K562 (cell line): Measurements from ENCODE around the gene TMEM184B. TPM values are rescaled to one million over a fixed set of nuclear protein-coding genes. Genes with fewer than 3 reads are reported as not detected.

ENCODE experiments used
- C11orf30 ChIP-seq: fragments of 450-650 bp; IDR thresholded peaks from 2 replicates; pipeline ENCODE4 v1.6.1; 2016; ENCODE audit warnings: low read depth, mild to moderate bottlenecking
- CXXC5 ChIP-seq: fragments of 250-450 bp; sonication (Bioruptor Pico); IDR thresholded peaks from 2 replicates; pipeline ENCODE4 v1.8.0; 2022; ENCODE audit warnings: inconsistent platforms, mild to moderate bottlenecking, moderate library complexity
- FOXK1 ChIP-seq: sonication (generic); formaldehyde crosslinking; IDR thresholded peaks from 2 replicates; pipeline ENCODE4 v1.8.0; 2022; ENCODE audit warnings: missing genetic modification reagents, mild to moderate bottlenecking, borderline replicate concordance
- FOXM1 ChIP-seq, 2 experiments: fragments of 450-650 bp in 1 of 2; sonication (generic) in 1 of 2; formaldehyde crosslinking in 1 of 2; IDR thresholded peaks; 2 replicates each; pipeline versions ENCODE4 v1.6.1 to v1.9.0; 2017 to 2022; ENCODE audit warnings: low read depth in 2 of 2, mild to moderate bottlenecking in 2 of 2, missing genetic modification reagents in 1 of 2, moderate library complexity in 1 of 2
- GABPA ChIP-seq: fragments of 200-800 bp; sonication (Bioruptor generic); conservative IDR thresholded peaks from 2 replicates; pipeline ENCODE4 v1.6.1; 2016; ENCODE audit warnings: low read depth, missing genetic modification characterization, missing compliant biosample characterization
- HDAC1 ChIP-seq, 2 experiments: fragments of 450-650 bp; IDR thresholded peaks; 2 replicates each; pipeline ENCODE4 v1.6.1; 2016 to 2017; ENCODE audit warnings: inconsistent platforms in 1 of 2, mild to moderate bottlenecking in 1 of 2, moderate library complexity in 1 of 2
- MCM7 ChIP-seq, 2 experiments: fragments of 450-650 bp; IDR thresholded peaks; 2 replicates each; pipeline ENCODE4 v1.6.1; 2016 to 2018
- MEIS2 ChIP-seq: fragments of 450-650 bp; IDR thresholded peaks from 2 replicates; pipeline ENCODE4 v1.6.1; 2014; ENCODE audit warnings: mild to moderate bottlenecking; ENCODE audit not compliant: partially characterized antibody
- NRF1 ChIP-seq, 2 experiments: fragments of 450-650 bp; IDR thresholded peaks in 1 of 2; conservative IDR thresholded peaks in 1 of 2; 2 replicates each; pipeline ENCODE4 v1.6.1; 2014; ENCODE audit warnings: mild to moderate bottlenecking in 2 of 2
- RAD51 ChIP-seq: fragments of 450-650 bp; IDR thresholded peaks from 2 replicates; pipeline ENCODE4 v1.7.1; 2016; ENCODE audit warnings: low read depth, mild to moderate bottlenecking, borderline replicate concordance
- TOE1 ChIP-seq, 2 experiments: fragments of 450-650 bp in 1 of 2; sonication (generic) in 1 of 2; formaldehyde crosslinking in 1 of 2; IDR thresholded peaks; 2 replicates each; pipeline versions ENCODE4 v1.7.1 to v1.8.0; 2016 to 2022; ENCODE audit warnings: borderline replicate concordance in 2 of 2, mild to moderate bottlenecking in 2 of 2, antibody characterized with exemption in 1 of 2, inconsistent platforms in 1 of 2, low read depth in 1 of 2, missing genetic modification reagents in 1 of 2, moderate library complexity in 1 of 2
- ZNF3 ChIP-seq: fragments of 250-450 bp; sonication (Bioruptor Pico); IDR thresholded peaks from 2 replicates; pipeline ENCODE4 v1.5.0; 2021; ENCODE audit warnings: mild to moderate bottlenecking, moderate library complexity
- polyA plus RNA-seq, 8 experiments: library from polyadenylated mRNA; depleted of rRNA in 4 of 8; stranded (reverse) in 5 of 8; unstranded in 3 of 8; fragments of >200 nt; fragmentation: Nextera tagmentation in 2 of 8; fragmentation: Illumina TruSeq in 1 of 8; extraction: Ambion mirVana in 2 of 8; extraction: Trizol in 1 of 8; gene quantifications; 2 replicates each; pipeline versions ENCODE4 v1.2.1 to v1.2.3, GENCODE V29; 2011 to 2014; ENCODE audit warnings: inconsistent platforms in 1 of 8, missing spikeins in 1 of 8
- total RNA-seq, 7 experiments: library from RNA; depleted of rRNA in 6 of 7; stranded (reverse); fragments of >200 nt in 6 of 7; fragmentation: Illumina TruSeq in 2 of 7; extraction: Trizol in 2 of 7; gene quantifications; 2 replicates each; pipeline versions ENCODE4 v1.2.1 to v1.2.3, GENCODE V29; 2011 to 2021; ENCODE audit warnings: low replicate concordance in 1 of 7
- TF ChIP-seq, protein P1 (sequence below): fragments of 450-650 bp; IDR thresholded peaks from 2 replicates; pipeline ENCODE4 v1.6.1; 2016; ENCODE audit warnings: borderline replicate concordance
- TF ChIP-seq, protein P2 (sequence below): sonication (generic); formaldehyde crosslinking; IDR thresholded peaks from 2 replicates; pipeline ENCODE4 v1.8.0; 2022; ENCODE audit warnings: mild to moderate bottlenecking, missing genetic modification reagents, borderline replicate concordance
- TF ChIP-seq, protein P3 (sequence below): IDR thresholded peaks from 2 replicates; pipeline ENCODE4 v1.6.1; 2011; ENCODE audit warnings: borderline replicate concordance, low read depth, mild to moderate bottlenecking, moderate library complexity, low read length; ENCODE audit not compliant: insufficient read depth, poor library complexity, severe bottlenecking
- TF ChIP-seq, protein P4 (sequence below), 2 experiments: IDR thresholded peaks; 2 replicates each; pipeline ENCODE4 v1.6.1; 2012; ENCODE audit warnings: improper control_type of control experiment in 2 of 2, low read depth in 2 of 2, low read length in 2 of 2, borderline replicate concordance in 1 of 2

Gene TMEM184B
- total and polyA plus RNA-seq, 9 of the 15 experiments (the other 6 are each of a cell fraction or from before 2014, with no cell fraction given), result 0.31 to 25.1 (median 6.2) TPM

DNA sequence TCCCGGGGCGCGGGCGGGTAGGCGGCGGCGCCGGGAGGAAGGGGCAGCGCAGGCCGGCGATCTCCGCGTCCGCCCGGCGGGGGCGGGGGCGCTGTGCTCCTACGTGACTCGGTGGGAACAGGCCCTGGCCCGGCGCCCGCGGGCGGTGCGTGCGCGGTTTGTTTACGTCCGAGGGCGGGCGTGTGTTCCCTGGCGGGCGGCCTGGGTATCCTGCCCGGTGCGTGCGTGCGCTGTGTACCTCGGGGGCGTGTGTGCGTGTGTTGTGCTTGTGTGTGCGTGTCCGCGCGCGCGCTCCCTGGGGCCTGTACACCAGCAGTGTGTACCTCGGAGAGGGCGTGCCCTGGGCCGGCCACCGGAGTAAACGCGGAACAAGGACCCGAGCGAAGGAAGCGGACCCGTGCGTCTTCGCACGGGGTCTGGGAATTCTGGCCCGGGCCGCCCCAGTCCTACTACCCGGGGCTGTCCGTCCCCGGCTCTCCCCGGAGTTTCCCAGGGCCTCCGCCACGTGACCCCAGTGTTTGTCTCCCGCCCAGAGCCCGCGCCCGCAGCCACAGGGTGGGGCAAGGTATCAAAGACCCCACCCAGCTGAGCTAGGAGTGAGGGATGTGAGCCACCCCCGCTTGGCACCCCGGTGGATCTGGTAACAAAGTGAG, 70.2 kb downstream of the TMEM184B start (continued):
- TF ChIP-seq FOXM1 (IDR thresholded peaks at IDR 0.05; ENCODE audit: low read depth) (no peak), FOXM1 (CRISPR knock-in tag; IDR thresholded peaks at IDR 0.05; ENCODE audit: low read depth) (peak; percentile 26; the same call in 1 of the 2 replicates), NRF1 (conservative IDR thresholded peaks at IDR 0.05 in 1 of 2, IDR thresholded peaks at IDR 0.05 in 1 of 2) (peak; percentile 58 to 66; a peak in 3 of 4 replicates), ZNF3 (CRISPR knock-in tag) (no peak), GABPA (peak; percentile 14; the same call in 1 of the 2 replicates), MCM7 (IDR thresholded peaks at IDR 0.05) (no peak), FOXK1 (CRISPR knock-in tag) (no peak), MEIS2 (no peak), RAD51 (peak; percentile 74), HDAC1 (IDR thresholded peaks at IDR 0.05) (peak in 1 of 2 experiments; percentile 89; a peak in 2 of 4 replicates), CXXC5 (CRISPR knock-in tag) (peak; percentile 78), TOE1 (IDR thresholded peaks at IDR 0.05; ENCODE audit: borderline replicate concordance) (0 out of 2 replicates have a peak, but pooled peaks have one; percentile 33), TOE1 (CRISPR knock-in tag; IDR thresholded peaks at IDR 0.05; ENCODE audit: borderline replicate concordance, low read depth) (no peak), C11orf30 (peak; percentile 8; the same call in 1 of the 2 replicates)
- TF ChIP-seq, protein P1, sequence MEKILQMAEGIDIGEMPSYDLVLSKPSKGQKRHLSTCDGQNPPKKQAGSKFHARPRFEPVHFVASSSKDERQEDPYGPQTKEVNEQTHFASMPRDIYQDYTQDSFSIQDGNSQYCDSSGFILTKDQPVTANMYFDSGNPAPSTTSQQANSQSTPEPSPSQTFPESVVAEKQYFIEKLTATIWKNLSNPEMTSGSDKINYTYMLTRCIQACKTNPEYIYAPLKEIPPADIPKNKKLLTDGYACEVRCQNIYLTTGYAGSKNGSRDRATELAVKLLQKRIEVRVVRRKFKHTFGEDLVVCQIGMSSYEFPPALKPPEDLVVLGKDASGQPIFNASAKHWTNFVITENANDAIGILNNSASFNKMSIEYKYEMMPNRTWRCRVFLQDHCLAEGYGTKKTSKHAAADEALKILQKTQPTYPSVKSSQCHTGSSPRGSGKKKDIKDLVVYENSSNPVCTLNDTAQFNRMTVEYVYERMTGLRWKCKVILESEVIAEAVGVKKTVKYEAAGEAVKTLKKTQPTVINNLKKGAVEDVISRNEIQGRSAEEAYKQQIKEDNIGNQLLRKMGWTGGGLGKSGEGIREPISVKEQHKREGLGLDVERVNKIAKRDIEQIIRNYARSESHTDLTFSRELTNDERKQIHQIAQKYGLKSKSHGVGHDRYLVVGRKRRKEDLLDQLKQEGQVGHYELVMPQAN, result peak; percentile 91
- TF ChIP-seq, protein P2, sequence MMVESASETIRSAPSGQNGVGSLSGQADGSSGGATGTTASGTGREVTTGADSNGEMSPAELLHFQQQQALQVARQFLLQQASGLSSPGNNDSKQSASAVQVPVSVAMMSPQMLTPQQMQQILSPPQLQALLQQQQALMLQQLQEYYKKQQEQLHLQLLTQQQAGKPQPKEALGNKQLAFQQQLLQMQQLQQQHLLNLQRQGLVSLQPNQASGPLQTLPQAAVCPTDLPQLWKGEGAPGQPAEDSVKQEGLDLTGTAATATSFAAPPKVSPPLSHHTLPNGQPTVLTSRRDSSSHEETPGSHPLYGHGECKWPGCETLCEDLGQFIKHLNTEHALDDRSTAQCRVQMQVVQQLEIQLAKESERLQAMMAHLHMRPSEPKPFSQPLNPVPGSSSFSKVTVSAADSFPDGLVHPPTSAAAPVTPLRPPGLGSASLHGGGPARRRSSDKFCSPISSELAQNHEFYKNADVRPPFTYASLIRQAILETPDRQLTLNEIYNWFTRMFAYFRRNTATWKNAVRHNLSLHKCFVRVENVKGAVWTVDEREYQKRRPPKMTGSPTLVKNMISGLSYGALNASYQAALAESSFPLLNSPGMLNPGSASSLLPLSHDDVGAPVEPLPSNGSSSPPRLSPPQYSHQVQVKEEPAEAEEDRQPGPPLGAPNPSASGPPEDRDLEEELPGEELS (CRISPR knock-in tag), result peak; percentile 87; the same call in 1 of the 2 replicates
- TF ChIP-seq, protein P3, sequence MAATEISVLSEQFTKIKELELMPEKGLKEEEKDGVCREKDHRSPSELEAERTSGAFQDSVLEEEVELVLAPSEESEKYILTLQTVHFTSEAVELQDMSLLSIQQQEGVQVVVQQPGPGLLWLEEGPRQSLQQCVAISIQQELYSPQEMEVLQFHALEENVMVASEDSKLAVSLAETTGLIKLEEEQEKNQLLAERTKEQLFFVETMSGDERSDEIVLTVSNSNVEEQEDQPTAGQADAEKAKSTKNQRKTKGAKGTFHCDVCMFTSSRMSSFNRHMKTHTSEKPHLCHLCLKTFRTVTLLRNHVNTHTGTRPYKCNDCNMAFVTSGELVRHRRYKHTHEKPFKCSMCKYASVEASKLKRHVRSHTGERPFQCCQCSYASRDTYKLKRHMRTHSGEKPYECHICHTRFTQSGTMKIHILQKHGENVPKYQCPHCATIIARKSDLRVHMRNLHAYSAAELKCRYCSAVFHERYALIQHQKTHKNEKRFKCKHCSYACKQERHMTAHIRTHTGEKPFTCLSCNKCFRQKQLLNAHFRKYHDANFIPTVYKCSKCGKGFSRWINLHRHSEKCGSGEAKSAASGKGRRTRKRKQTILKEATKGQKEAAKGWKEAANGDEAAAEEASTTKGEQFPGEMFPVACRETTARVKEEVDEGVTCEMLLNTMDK, result peak; percentile 84
- TF ChIP-seq, protein P4, sequence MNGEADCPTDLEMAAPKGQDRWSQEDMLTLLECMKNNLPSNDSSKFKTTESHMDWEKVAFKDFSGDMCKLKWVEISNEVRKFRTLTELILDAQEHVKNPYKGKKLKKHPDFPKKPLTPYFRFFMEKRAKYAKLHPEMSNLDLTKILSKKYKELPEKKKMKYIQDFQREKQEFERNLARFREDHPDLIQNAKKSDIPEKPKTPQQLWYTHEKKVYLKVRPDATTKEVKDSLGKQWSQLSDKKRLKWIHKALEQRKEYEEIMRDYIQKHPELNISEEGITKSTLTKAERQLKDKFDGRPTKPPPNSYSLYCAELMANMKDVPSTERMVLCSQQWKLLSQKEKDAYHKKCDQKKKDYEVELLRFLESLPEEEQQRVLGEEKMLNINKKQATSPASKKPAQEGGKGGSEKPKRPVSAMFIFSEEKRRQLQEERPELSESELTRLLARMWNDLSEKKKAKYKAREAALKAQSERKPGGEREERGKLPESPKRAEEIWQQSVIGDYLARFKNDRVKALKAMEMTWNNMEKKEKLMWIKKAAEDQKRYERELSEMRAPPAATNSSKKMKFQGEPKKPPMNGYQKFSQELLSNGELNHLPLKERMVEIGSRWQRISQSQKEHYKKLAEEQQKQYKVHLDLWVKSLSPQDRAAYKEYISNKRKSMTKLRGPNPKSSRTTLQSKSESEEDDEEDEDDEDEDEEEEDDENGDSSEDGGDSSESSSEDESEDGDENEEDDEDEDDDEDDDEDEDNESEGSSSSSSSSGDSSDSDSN (IDR thresholded peaks at IDR 0.05; ENCODE audit: borderline replicate concordance in 1 of 2, low read depth in 2 of 2, low read length in 2 of 2), result 0 out of 4 replicates have a peak, but pooled peaks of 1 of the 2 experiments have one; percentile 44
